Body of pancreas (tissue), 4 donors: Measurements from ENCODE around the gene DUSP5.

Experiments
- POLR2A ChIP-seq, 3 donors: fragments of 450-650 bp; IDR thresholded peaks; one replicate each; pipeline ENCODE4 v1.6.1; 2016; ENCODE audit warnings: antibody characterized with exemption in 3 of 3, mild to moderate bottlenecking in 2 of 3
- TF ChIP-seq, protein P1 (sequence below), 7 experiments: fragments of 450-650 bp in 4 of 7; fragments of 200-600 bp in 3 of 7; sonication (generic) in 3 of 7; IDR thresholded peaks; one replicate each; pipeline ENCODE4 v1.5.1; 2016 to 2019; ENCODE audit warnings: antibody characterized with exemption in 7 of 7

DNA sequence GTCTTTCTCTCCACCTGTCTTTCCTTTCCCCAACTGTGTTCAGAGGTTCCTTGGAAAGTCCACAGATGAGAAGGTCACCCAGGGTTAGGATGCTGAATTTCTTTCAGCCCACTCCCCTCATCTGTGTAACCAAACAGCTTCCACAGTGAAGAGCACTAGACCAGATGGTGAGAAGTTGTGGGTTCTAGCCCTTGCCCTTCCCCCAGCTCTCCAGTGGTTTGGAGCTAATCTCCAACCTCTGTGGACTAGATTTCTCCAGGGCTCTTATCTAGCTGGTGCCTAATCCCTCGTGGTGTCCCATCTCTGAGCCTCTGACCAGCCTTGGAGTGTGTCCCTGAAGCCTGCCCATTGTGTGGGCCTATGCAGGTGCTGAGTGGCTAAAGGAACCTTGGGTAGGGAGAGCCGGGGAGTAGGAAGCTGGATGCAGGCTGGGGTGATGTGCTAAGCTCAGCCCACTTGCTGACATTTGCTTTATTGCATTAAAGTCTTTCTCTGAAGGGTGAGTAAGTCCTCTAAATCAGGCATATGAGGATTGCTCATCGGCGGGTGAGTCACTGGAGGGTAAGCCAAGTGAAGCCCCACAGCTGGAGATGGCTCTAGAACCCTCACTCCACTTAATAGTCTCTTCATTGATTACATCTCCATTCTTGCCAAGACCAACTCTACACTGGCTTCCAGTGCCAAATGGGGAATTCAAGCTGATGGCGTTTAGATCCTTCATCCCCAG lies 14.9 kb downstream of the DUSP5 start:
- TF ChIP-seq, protein P1, sequence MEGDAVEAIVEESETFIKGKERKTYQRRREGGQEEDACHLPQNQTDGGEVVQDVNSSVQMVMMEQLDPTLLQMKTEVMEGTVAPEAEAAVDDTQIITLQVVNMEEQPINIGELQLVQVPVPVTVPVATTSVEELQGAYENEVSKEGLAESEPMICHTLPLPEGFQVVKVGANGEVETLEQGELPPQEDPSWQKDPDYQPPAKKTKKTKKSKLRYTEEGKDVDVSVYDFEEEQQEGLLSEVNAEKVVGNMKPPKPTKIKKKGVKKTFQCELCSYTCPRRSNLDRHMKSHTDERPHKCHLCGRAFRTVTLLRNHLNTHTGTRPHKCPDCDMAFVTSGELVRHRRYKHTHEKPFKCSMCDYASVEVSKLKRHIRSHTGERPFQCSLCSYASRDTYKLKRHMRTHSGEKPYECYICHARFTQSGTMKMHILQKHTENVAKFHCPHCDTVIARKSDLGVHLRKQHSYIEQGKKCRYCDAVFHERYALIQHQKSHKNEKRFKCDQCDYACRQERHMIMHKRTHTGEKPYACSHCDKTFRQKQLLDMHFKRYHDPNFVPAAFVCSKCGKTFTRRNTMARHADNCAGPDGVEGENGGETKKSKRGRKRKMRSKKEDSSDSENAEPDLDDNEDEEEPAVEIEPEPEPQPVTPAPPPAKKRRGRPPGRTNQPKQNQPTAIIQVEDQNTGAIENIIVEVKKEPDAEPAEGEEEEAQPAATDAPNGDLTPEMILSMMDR (IDR thresholded peaks at IDR 0.05): no peak
- no peak for TF ChIP-seq POLR2A (IDR thresholded peaks at IDR 0.05)
